ENCODE data around the gene ZNF85. TPM values are rescaled to one million over a fixed set of nuclear protein-coding genes. Genes with fewer than 3 reads are reported as not detected.
"Not testable (repeated sequence)": the region's sequence is repeated elsewhere in the genome, so short reads cannot be mapped to it uniquely, and the experiment has no call there.

ZNF85 gene
- total RNA-seq, 1 donor from 2014 or later: 15.3 TPM

DNA sequence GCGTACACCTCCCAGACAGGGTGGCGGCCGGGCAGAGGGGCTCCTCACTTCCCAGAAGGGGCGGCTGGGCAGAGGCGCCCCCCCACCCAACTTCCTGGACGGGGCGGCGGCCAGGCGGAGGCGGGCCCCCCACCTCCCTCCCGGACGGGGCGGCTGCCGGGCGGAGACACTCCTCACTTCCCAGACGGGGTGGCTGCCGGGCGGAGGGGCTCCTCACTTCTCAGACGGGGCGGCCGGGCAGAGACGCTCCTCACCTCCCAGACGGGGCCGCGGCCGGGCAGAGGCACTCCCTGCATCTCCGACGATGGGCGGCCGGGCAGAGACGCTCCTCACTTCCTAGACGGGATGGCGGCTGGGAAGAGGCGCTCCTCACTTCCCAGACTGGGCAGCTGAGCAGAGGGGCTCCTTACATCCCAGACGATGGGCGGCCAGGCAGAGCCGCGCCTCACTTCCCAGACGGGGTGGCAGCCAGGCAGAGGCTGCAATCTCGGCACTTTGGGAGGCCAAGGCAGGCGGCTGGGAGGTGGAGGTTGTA is 29.6 kb downstream of the ZNF85 start:
- not testable (repeated sequence) for H3K27ac Mint-ChIP-seq (ENCODE audit: unreplicated experiment); H3K9me3 ChIP-seq (ENCODE audit: insufficient read depth, low read depth, low read length); H3K27me3 Mint-ChIP-seq (ENCODE audit: low read depth, unreplicated experiment); DNase-seq (ENCODE audit: low read depth); H3K4me1 Mint-ChIP-seq (ENCODE audit: low read depth, unreplicated experiment); H3K9ac ChIP-seq (ENCODE audit: low read length); H3K27me3 ChIP-seq (ENCODE audit: insufficient read depth, low read length); H3K27ac ChIP-seq (ENCODE audit: low read depth, low read length); FAIRE-seq; H3K4me2 ChIP-seq (ENCODE audit: low read length); H2AFZ ChIP-seq (ENCODE audit: low read depth, low read length); H3K4me1 ChIP-seq (ENCODE audit: insufficient read depth, low read length); H4K20me1 ChIP-seq (ENCODE audit: insufficient read depth, low read length); H3K4me3 Mint-ChIP-seq (ENCODE audit: unreplicated experiment); H3K79me2 ChIP-seq (ENCODE audit: insufficient read depth, low read length); H3K4me3 ChIP-seq (ENCODE audit: insufficient read depth, low read depth, low read length)
- peaks cover 10% of the 10 kb centered on the region for H3K36me3 ChIP-seq (ENCODE audit: insufficient read depth, low read length)
- Mint-ChIP-seq H3K36me3 (ENCODE audit: low read depth, unreplicated experiment) (peaks cover 18% of the 10 kb centered on the region), H3K9me3 (ENCODE audit: unreplicated experiment) (peaks cover 31% of the 10 kb centered on the region)

DNA sequence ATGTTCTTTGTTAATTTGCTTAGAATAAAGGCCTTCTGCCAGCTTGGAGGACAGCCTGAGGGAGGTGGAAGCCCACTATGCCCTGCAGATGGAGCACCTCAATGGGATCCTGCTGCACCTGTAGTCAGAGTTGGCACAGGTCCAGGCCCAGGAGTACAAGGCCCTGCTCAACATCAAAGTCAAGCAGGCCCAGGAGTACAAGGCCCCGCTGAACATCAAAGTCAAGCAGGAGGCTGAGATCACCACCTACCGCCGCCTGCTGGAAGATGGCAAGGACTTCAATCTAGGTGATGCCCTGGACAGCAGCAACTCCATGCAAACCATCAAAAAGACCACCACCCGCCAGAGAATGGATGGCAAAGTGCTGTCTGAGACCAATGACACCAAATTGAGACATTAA is 41.7 kb downstream of the ZNF85 start:
- Histone ChIP-seq H3K27me3 (ENCODE audit: insufficient read depth, low read length) (no peaks in the 10 kb centered on the region), H3K4me3 (ENCODE audit: insufficient read depth, low read depth, low read length) (no peak overlapping the region), H3K4me1 (ENCODE audit: insufficient read depth, low read length) (no peaks in the 10 kb centered on the region), H3K79me2 (ENCODE audit: insufficient read depth, low read length) (no peaks in the 10 kb centered on the region), H3K4me2 (ENCODE audit: low read length) (no peak overlapping the region), H3K27ac (ENCODE audit: low read depth, low read length) (no peak overlapping the region), H2AFZ (ENCODE audit: low read depth, low read length) (no peak overlapping the region), H3K36me3 (ENCODE audit: insufficient read depth, low read length) (no peaks in the 10 kb centered on the region), H3K9ac (ENCODE audit: low read length) (no peak overlapping the region), H3K9me3 (ENCODE audit: insufficient read depth, low read depth, low read length) (peaks cover 11% of the 10 kb centered on the region), H4K20me1 (ENCODE audit: insufficient read depth, low read length) (no peaks in the 10 kb centered on the region)
- no peak for TF ChIP-seq EZH2 (IDR thresholded peaks at IDR 0.05; ENCODE audit: insufficient read depth, low read length)
- TF ChIP-seq, protein P1, sequence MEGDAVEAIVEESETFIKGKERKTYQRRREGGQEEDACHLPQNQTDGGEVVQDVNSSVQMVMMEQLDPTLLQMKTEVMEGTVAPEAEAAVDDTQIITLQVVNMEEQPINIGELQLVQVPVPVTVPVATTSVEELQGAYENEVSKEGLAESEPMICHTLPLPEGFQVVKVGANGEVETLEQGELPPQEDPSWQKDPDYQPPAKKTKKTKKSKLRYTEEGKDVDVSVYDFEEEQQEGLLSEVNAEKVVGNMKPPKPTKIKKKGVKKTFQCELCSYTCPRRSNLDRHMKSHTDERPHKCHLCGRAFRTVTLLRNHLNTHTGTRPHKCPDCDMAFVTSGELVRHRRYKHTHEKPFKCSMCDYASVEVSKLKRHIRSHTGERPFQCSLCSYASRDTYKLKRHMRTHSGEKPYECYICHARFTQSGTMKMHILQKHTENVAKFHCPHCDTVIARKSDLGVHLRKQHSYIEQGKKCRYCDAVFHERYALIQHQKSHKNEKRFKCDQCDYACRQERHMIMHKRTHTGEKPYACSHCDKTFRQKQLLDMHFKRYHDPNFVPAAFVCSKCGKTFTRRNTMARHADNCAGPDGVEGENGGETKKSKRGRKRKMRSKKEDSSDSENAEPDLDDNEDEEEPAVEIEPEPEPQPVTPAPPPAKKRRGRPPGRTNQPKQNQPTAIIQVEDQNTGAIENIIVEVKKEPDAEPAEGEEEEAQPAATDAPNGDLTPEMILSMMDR (IDR thresholded peaks at IDR 0.05; ENCODE audit: insufficient read depth, low read depth, low read length): no peak
- no peaks in the 10 kb centered on the region for H3K27me3 Mint-ChIP-seq (ENCODE audit: low read depth, unreplicated experiment)
- peaks cover 7% of the 10 kb centered on the region for H3K9me3 Mint-ChIP-seq (ENCODE audit: unreplicated experiment)
- H3K36me3 Mint-ChIP-seq (ENCODE audit: low read depth, unreplicated experiment): no peaks in the 10 kb centered on the region
- no peak overlapping the region for H3K4me3 Mint-ChIP-seq (ENCODE audit: unreplicated experiment)
- no peak for DNase-seq (ENCODE audit: low read depth)
- H3K4me1 Mint-ChIP-seq (ENCODE audit: low read depth, unreplicated experiment): no peaks in the 10 kb centered on the region
- no peak for FAIRE-seq
- no peak overlapping the region for H3K27ac Mint-ChIP-seq (ENCODE audit: unreplicated experiment)

DNA sequence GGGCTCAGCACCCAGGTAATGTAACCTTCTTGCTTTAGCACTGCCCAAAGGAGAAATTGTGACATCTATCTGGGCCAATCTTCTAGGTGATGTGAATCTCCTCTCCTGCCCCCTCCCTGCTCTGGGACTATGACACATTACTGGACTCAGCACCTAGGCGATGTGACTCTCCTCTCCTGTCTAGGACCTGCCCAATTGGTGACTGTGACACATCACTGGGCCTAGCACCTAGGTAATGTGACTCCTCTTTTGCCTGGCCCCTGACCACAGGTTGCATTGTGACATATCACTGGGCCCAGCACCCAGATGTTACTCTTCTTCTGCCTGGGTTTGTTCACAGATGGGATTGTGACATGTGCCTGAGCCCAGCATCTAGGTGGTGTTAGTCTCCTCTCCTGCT is 45.0 kb downstream of the ZNF85 start:
- Histone ChIP-seq H3K36me3 (ENCODE audit: insufficient read depth, low read length) (no peaks in the 10 kb centered on the region), H3K27me3 (ENCODE audit: insufficient read depth, low read length) (no peaks in the 10 kb centered on the region), H3K4me3 (ENCODE audit: insufficient read depth, low read depth, low read length) (no peak overlapping the region), H3K9ac (ENCODE audit: low read length) (no peak overlapping the region), H4K20me1 (ENCODE audit: insufficient read depth, low read length) (no peaks in the 10 kb centered on the region), H3K9me3 (ENCODE audit: insufficient read depth, low read depth, low read length) (peaks cover 26% of the 10 kb centered on the region), H3K79me2 (ENCODE audit: insufficient read depth, low read length) (no peaks in the 10 kb centered on the region), H3K4me1 (ENCODE audit: insufficient read depth, low read length) (no peaks in the 10 kb centered on the region), H3K4me2 (ENCODE audit: low read length) (no peak overlapping the region), H2AFZ (ENCODE audit: low read depth, low read length) (no peak overlapping the region), H3K27ac (ENCODE audit: low read depth, low read length) (no peak overlapping the region)
- H3K27me3 Mint-ChIP-seq (ENCODE audit: low read depth, unreplicated experiment): no peaks in the 10 kb centered on the region
- H3K4me3 Mint-ChIP-seq (ENCODE audit: unreplicated experiment): no peak overlapping the region
- no peaks in the 10 kb centered on the region for H3K4me1 Mint-ChIP-seq (ENCODE audit: low read depth, unreplicated experiment)
- no peaks in the 10 kb centered on the region for H3K36me3 Mint-ChIP-seq (ENCODE audit: low read depth, unreplicated experiment)
- no peak overlapping the region for H3K27ac Mint-ChIP-seq (ENCODE audit: unreplicated experiment)
- DNase-seq (ENCODE audit: low read depth): no peak
- TF ChIP-seq, protein P1 (IDR thresholded peaks at IDR 0.05; ENCODE audit: insufficient read depth, low read depth, low read length): no peak
- TF ChIP-seq EZH2 (IDR thresholded peaks at IDR 0.05; ENCODE audit: insufficient read depth, low read length): no peak
- no peak for FAIRE-seq
- peaks cover 3% of the 10 kb centered on the region for H3K9me3 Mint-ChIP-seq (ENCODE audit: unreplicated experiment)

Data from astrocyte (in vitro differentiated cells and primary cell).